IMR-90 (cell line): ENCODE results near the gene CD7. TPM values are rescaled to one million over a fixed set of nuclear protein-coding genes. Genes with fewer than 3 reads are reported as not detected.

ENCODE experiments used
- ATAC-seq: fragments of 200-7000 bp; cut with Tn5 transposase; 2 replicates; pipeline ENCODE4 v1.9.1; 2020; ENCODE audit warnings: low read depth, mild to moderate bottlenecking, moderate library complexity
- BruUV-seq: library from RNA; stranded (reverse); fragments of 400-500 nt; replicated peaks from 2 replicates; lab custom pipeline; 2021; lab: Mats Ljungman, UMichigan
- CTCF ChIA-PET: fragments of 300-600 bp; formaldehyde crosslinking; extraction: SDS; loops from one replicate; lab custom pipeline; 2021; ENCODE audit warnings: antibody characterized with exemption; lab: Yijun Ruan, JAX
- POLR2A ChIA-PET: fragments of 300-600 bp; sonication (Branson Sonifier 250); formaldehyde crosslinking; loops from one replicate; lab custom pipeline; 2022; ENCODE audit warnings: antibody characterized with exemption; ENCODE audit not compliant: unreplicated experiment; lab: Charles Lee
- DNase-seq: peaks from one replicate; pipeline ENCODE4 v3.0.0; 2013
- H2AFZ ChIP-seq: replicated peaks from 2 replicates; pipeline ENCODE3; 2013; ENCODE audit warnings: low read length, mild to moderate bottlenecking; ENCODE audit not compliant: poor library complexity
- H2AK5ac ChIP-seq: 2 replicates; pipeline ENCODE4 v1.6.1; 2013; ENCODE audit warnings: low read depth, low read length, inconsistent platforms
- H2AK9ac ChIP-seq: replicated peaks from 2 replicates; pipeline ENCODE3; 2013; ENCODE audit warnings: mild to moderate bottlenecking, low read depth, low read length, moderate library complexity; ENCODE audit not compliant: poor library complexity
- H2BK120ac ChIP-seq: 2 replicates; pipeline ENCODE4 v1.6.1; 2013; ENCODE audit warnings: low read depth, low read length, inconsistent platforms
- H2BK15ac ChIP-seq: 3 replicates; pipeline ENCODE4 v1.6.1; 2013; ENCODE audit warnings: low read depth, low read length, inconsistent platforms
- H2BK20ac ChIP-seq: 2 replicates; pipeline ENCODE4 v1.6.1; 2013; ENCODE audit warnings: low read depth, mild to moderate bottlenecking, inconsistent platforms, low read length, moderate library complexity
- H2BK5ac ChIP-seq: 2 replicates; pipeline ENCODE4 v1.6.1; 2013; ENCODE audit warnings: mild to moderate bottlenecking, low read depth, low read length, inconsistent platforms; ENCODE audit not compliant: poor library complexity, severe bottlenecking
- H3K14ac ChIP-seq: replicated peaks from 2 replicates; pipeline ENCODE4 v1.6.1; 2013; ENCODE audit warnings: low read depth, low read length, inconsistent platforms
- H3K18ac ChIP-seq: 2 replicates; pipeline ENCODE4 v1.6.1; 2013; ENCODE audit warnings: low read depth, low read length, control low read depth
- H3K23ac ChIP-seq: 2 replicates; pipeline ENCODE4 v1.6.1; 2013; ENCODE audit warnings: low read depth, low read length, inconsistent platforms
- H3K27ac ChIP-seq: 2 replicates; pipeline ENCODE4 v1.5.1; 2013; ENCODE audit warnings: mild to moderate bottlenecking, control low read depth, low read length; ENCODE audit not compliant: insufficient read depth
- H3K27me3 ChIP-seq: 2 replicates; pipeline ENCODE4 v1.6.1; 2013; ENCODE audit warnings: low read length; ENCODE audit not compliant: control insufficient read depth, insufficient read depth
- H3K36me3 ChIP-seq: 2 replicates; pipeline ENCODE4 v1.6.1; 2013; ENCODE audit warnings: low read length, mixed read lengths; ENCODE audit not compliant: control insufficient read depth, insufficient read depth
- H3K4ac ChIP-seq: 2 replicates; pipeline ENCODE4 v1.6.1; 2013; ENCODE audit warnings: low read depth, low read length, inconsistent platforms
- H3K4me1 ChIP-seq: 2 replicates; pipeline ENCODE4 v1.6.1; 2013; ENCODE audit warnings: low read length, mixed read lengths; ENCODE audit not compliant: control insufficient read depth, insufficient read depth
- H3K4me2 ChIP-seq: 2 replicates; pipeline ENCODE4 v1.6.1; 2013; ENCODE audit warnings: low read depth, mild to moderate bottlenecking, control low read depth, low read length, moderate library complexity
- H3K4me3 ChIP-seq: 2 replicates; pipeline ENCODE4 v1.5.1; 2013; ENCODE audit warnings: low read depth, mild to moderate bottlenecking, control low read depth, low read length, moderate library complexity; ENCODE audit not compliant: insufficient read depth
- H3K56ac ChIP-seq: 2 replicates; pipeline ENCODE4 v1.6.1; 2013; ENCODE audit warnings: low read length, inconsistent platforms; ENCODE audit not compliant: insufficient read depth; ENCODE audit errors: extremely low read depth
- H3K79me1 ChIP-seq, 2 experiments: 2 replicates each; pipeline ENCODE4 v1.6.1; 2013; ENCODE audit warnings: low read length in 2 of 2, inconsistent platforms in 1 of 2, low read depth in 1 of 2
- H3K9ac ChIP-seq: 2 replicates; pipeline ENCODE4 v1.6.1; 2013; ENCODE audit warnings: low read depth, low read length, control low read depth
- H3K9me1 ChIP-seq: 2 replicates; pipeline ENCODE4 v1.6.1; 2013; ENCODE audit warnings: low read length, inconsistent platforms; ENCODE audit not compliant: insufficient read depth
- H3K9me3 ChIP-seq: 2 replicates; pipeline ENCODE4 v1.6.1; 2013; ENCODE audit warnings: low read length; ENCODE audit not compliant: control insufficient read depth, insufficient read depth
- H4K20me1 ChIP-seq: 2 replicates; pipeline ENCODE4 v1.6.1; 2013; ENCODE audit warnings: low read length, inconsistent platforms; ENCODE audit not compliant: insufficient read depth
- H4K5ac ChIP-seq: 2 replicates; pipeline ENCODE4 v1.6.1; 2013; ENCODE audit warnings: mild to moderate bottlenecking, low read depth, low read length, control low read depth
- H4K8ac ChIP-seq, 2 experiments: 2 replicates each; pipeline ENCODE4 v1.6.1; 2013; ENCODE audit warnings: low read depth in 2 of 2, low read length in 2 of 2, control low read depth in 1 of 2, inconsistent platforms in 1 of 2
- H4K91ac ChIP-seq: 2 replicates; pipeline ENCODE4 v1.6.1; 2013; ENCODE audit warnings: low read depth, low read length, inconsistent platforms; ENCODE audit not compliant: insufficient read depth
- POLR2A ChIP-seq: IDR thresholded peaks from 2 replicates; pipeline ENCODE4 v1.6.1; 2012; ENCODE audit warnings: mild to moderate bottlenecking, low read depth, low read length
- RAD21 ChIP-seq: IDR thresholded peaks from 2 replicates; pipeline ENCODE4 v1.6.1; 2012; ENCODE audit warnings: low read length, improper control_type of control experiment
- RCOR1 ChIP-seq: IDR thresholded peaks from 2 replicates; pipeline ENCODE4 v1.6.1; 2012; ENCODE audit warnings: mild to moderate bottlenecking, low read length, improper control_type of control experiment; ENCODE audit not compliant: insufficient replicate concordance
- WGBS, 2 experiments: methylation state at CpG; one replicate each; pipeline versions ENCODE4 v1.1.5 to v1.1.7; 2013; ENCODE audit warnings: missing lambda C conversion rate in 2 of 2; ENCODE audit not compliant: insufficient read length in 1 of 2; ENCODE audit errors: extremely low coverage in 2 of 2; 5-methylcytosine and 5-hydroxymethylcytosine counted together
- dilution Hi-C: fragments of 300-500 bp; cut with HindIII; formaldehyde crosslinking; loops from one replicate; pipeline ENCODE4 v1.14.3; 2018; ENCODE audit warnings: low sequenced_read_pairs; ENCODE audit not compliant: unreplicated experiment
- in situ Hi-C: fragments of 300-500 bp; cut with MboI; formaldehyde crosslinking; loops from 3 replicates; pipeline ENCODE4 v1.14.3; 2019; ENCODE audit warnings: low sequenced_read_pairs, inconsistent platforms, mixed read lengths
- intact Hi-C: fragments of 100-400 bp; cut with micrococcal nuclease; formaldehyde crosslinking; loops from 2 replicates; pipeline ENCODE4 v1.10.0; 2022
- polyA plus RNA-seq, 3 experiments: library from polyadenylated mRNA; depleted of rRNA; stranded (reverse); fragments of >200 nt; gene quantifications; 2 replicates each; pipeline ENCODE4 v1.2.3, GENCODE V29; 2012; ENCODE audit warnings: low replicate concordance in 1 of 3
- total RNA-seq: library from RNA; depleted of rRNA; stranded (reverse); fragments of >200 nt; gene quantifications from 2 replicates; pipeline ENCODE4 v1.2.3, GENCODE V29; 2012

Gene CD7
- total and polyA plus RNA-seq, 2 of the 4 experiments (the other 2 are of a cell fraction) = not detected

DNA sequence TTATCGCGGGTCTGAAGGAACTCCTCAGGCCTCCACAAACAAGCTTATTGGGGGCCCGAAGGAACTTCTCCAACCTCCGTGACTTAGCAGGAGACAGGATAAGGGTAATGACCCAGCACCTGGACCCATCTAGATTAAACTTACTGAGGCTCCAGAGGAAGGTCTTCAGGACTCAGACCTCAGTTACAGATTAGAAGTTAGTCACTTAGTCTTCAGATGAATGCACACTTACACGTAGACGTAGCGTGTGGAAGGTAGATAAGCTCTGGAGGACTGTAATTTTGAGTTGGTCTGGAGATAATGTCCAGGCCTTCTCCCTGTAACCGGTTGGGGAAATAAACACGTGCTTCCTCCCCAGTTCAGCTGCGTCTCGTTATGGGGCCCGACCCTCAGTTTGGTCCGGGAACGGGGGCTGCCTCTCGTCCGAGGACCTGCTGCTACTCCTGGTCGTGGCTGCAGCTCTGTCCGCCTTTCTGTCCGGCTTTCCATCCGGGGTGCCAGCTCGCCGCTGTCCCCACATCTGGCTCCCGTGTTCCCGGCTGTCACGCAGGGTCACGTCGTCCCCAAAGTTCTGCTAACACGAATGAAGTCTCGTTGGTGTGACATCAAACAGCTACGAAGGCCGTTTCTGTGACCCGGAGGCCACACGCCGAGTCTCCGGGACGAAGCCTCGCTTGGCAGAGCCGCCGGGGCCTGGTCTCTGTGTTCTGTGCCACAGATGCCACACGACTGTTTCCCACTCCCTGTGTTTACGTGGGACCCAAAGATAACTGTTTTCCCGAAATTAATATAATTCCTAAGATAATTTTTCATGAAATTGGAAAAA lies 28.0 kb upstream of the CD7 start:
- no peak overlapping the region for H2BK5ac ChIP-seq
- H3K27me3 ChIP-seq = peaks cover 20% of the 10 kb centered on the region
- no peak overlapping the region for H4K91ac ChIP-seq
- H4K8ac ChIP-seq = no peak overlapping the region
- no peak overlapping the region for H3K9ac ChIP-seq
- no peaks in the 10 kb centered on the region; the same call in 1 of the 2 replicates for H3K4me1 ChIP-seq
- no peaks in the 10 kb centered on the region for H4K20me1 ChIP-seq
- no peak overlapping the region for H3K4me2 ChIP-seq
- no peak for ATAC-seq
- no peak for TF ChIP-seq RAD21
- TF ChIP-seq POLR2A = no peak
- TF ChIP-seq RCOR1 = no peak
- H2BK120ac ChIP-seq = no peak overlapping the region
- BruUV-seq = no TSS peak
- no peak overlapping the region for H2AFZ ChIP-seq
- in situ Hi-C loops (no loop called here), dilution Hi-C loops (no loop called here), intact Hi-C loops (no loop called here)
- H3K79me1 ChIP-seq = no peaks in the 10 kb centered on the region
- no peaks in the 10 kb centered on the region for H3K9me3 ChIP-seq
- H2BK15ac ChIP-seq = no peak overlapping the region
- H3K27ac ChIP-seq = no peak overlapping the region
- ChIA-PET POLR2A (no interaction called here), CTCF (interaction anchor here (0.6 kb wide), 1 partner anchor 103 kb away, joined by 3 read pairs; no protein-coding TSS in a partner anchor)
- H3K18ac ChIP-seq = no peak overlapping the region
- no peak overlapping the region for H3K23ac ChIP-seq
- no peak overlapping the region for H4K5ac ChIP-seq
- H3K14ac ChIP-seq = no peak overlapping the region
- no peaks in the 10 kb centered on the region for H3K36me3 ChIP-seq
- no peak overlapping the region for H3K56ac ChIP-seq
- H3K4ac ChIP-seq = no peak overlapping the region
- no peak overlapping the region for H3K4me3 ChIP-seq
- H2BK20ac ChIP-seq = no peak overlapping the region
- no peak for DNase-seq
- no peak overlapping the region for H2AK5ac ChIP-seq
- no peak overlapping the region for H2AK9ac ChIP-seq
- H3K9me1 ChIP-seq = no peaks in the 10 kb centered on the region
- 82% methylated on average over 13 of the region's 42 CpGs; no CpG with 5 or more reads in 1 of the 2 experiments for WGBS, 2 experiments
